Stimulated activated effector memory CD8-positive, alpha-beta T cell treated with anti-CD3 and anti-CD28 coated beads, Interleukin-12 subunit alpha, Interleukin-12 subunit beta, amount 100 ng/mL, for 72 hours (primary cell): Measurements from ENCODE around the gene PDZD2.
A peak's percentile ranks its signal among the peaks of the same experiment; 100 is the strongest.
"Not testable (repeated sequence)": the region's sequence is repeated elsewhere in the genome, so short reads cannot be mapped to it uniquely, and the experiment has no call there.

Experiments used
- ATAC-seq: fragments of 150-1000 bp; cut with Tn5 transposase; 2 replicates; pipeline ENCODE4 v1.10.0; 2021
- DNase-seq, 2 donors: peaks; one replicate each; pipeline ENCODE4 v3.0.0; 2021 to 2022; ENCODE audit warnings: low spot score in 2 of 2
- H3K27ac Mint-ChIP-seq: one replicate; pipeline ENCODE4 v1.8.0; 2022; ENCODE audit warnings: mild to moderate bottlenecking, mixed read lengths
- H3K36me3 Mint-ChIP-seq: one replicate; pipeline ENCODE4 v1.8.0; 2022; ENCODE audit warnings: mild to moderate bottlenecking, mixed read lengths
- H3K4me1 Mint-ChIP-seq: one replicate; pipeline ENCODE4 v1.8.0; 2022; ENCODE audit warnings: mixed read lengths
- H3K4me3 Mint-ChIP-seq: one replicate; pipeline ENCODE4 v1.8.0; 2022; ENCODE audit warnings: mild to moderate bottlenecking, mixed read lengths
- H3K9me3 Mint-ChIP-seq: one replicate; pipeline ENCODE4 v1.8.0; 2022; ENCODE audit warnings: mixed read lengths

The PDZD2 gene

GRCh38 chr5:31730139-31730538 lies 91.2 kb downstream of the PDZD2 start:
- Mint-ChIP-seq H3K9me3 (no peaks in the 10 kb centered on the region), H3K27ac (no peak overlapping the region), H3K4me1 (peaks cover 6% of the 10 kb centered on the region), H3K36me3 (no peaks in the 10 kb centered on the region), H3K4me3 (no peak overlapping the region)
- no peak for DNase-seq
- no peak for ATAC-seq

GRCh38 chr5:31731016-31731415 lies 92.1 kb downstream of the PDZD2 start:
- no peaks in the 10 kb centered on the region for H3K9me3 Mint-ChIP-seq
- ATAC-seq: peak; percentile 49
- no peak overlapping the region for H3K4me3 Mint-ChIP-seq
- H3K36me3 Mint-ChIP-seq: no peaks in the 10 kb centered on the region
- no peak for DNase-seq
- no peak overlapping the region for H3K27ac Mint-ChIP-seq
- peaks cover 6% of the 10 kb centered on the region for H3K4me1 Mint-ChIP-seq

DNA sequence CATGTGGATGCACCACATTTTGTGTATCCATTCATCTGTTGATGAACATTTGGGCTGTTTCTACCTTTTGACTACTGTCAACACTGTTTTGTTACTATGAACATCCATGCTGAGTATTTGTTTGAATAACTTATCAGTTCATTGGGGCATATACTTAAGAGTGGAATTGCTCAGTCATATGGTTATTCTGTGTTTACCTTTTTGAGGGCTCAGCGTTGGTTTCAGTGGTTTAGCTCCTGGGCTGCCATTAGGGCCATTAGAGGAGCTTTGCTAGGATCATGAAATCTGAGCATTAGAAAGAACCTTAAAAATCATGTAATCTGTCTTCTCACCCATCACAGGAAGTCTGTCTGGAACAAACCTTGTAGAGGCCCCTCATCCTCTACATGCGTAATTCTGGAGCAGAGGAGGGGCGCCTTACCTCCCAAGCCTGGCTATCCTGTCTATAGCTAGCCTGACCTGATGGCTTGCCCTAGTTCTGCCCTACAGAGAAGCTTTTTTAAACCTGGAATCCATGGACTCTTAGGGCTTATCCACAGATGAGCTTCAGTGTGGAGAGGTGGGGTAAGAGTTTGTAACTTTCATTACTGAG lies 92.9 kb downstream of the PDZD2 start:
- no peaks in the 10 kb centered on the region for H3K36me3 Mint-ChIP-seq
- H3K4me3 Mint-ChIP-seq: no peak overlapping the region
- DNase-seq (no peak), ATAC-seq (peak; percentile 49)
- H3K27ac Mint-ChIP-seq: no peak overlapping the region
- H3K9me3 Mint-ChIP-seq: no peaks in the 10 kb centered on the region
- H3K4me1 Mint-ChIP-seq: peaks cover 6% of the 10 kb centered on the region

GRCh38 chr5:31732821-31733220 lies 93.9 kb downstream of the PDZD2 start:
- not testable (repeated sequence) for H3K9me3 Mint-ChIP-seq, H3K27ac Mint-ChIP-seq, H3K4me1 Mint-ChIP-seq

DNA sequence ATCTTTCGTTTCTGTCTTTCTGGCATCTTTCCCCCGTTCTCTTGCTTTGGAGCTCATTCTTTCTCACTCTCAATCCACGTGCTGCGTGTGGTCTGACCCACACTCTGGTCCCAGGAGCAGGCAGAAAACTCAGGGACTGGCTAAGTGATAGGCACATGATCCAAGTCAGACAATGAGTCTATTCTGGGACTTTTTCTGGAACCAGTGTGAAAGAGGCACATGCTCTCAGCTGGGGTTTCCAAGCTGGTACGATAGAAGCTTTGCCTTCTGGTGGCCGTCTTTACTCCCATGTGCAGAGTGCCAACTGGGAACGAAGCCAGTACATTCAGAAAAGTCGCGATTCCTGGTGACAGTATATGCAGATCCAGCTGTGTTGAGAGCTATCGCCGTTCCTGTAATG lies 94.4 kb downstream of the PDZD2 start:
- Mint-ChIP-seq H3K9me3 (no peaks in the 10 kb centered on the region), H3K36me3 (no peaks in the 10 kb centered on the region), H3K27ac (no peak overlapping the region), H3K4me3 (no peak overlapping the region), H3K4me1 (peaks cover 6% of the 10 kb centered on the region)
- no peak for ATAC-seq
- DNase-seq: no peak

More at GRCh38 chr5:31732821-31733220, 93.9 kb downstream of the PDZD2 start:
- not testable (repeated sequence) for H3K4me3 Mint-ChIP-seq, H3K36me3 Mint-ChIP-seq, DNase-seq, ATAC-seq

GRCh38 chr5:31736127-31736526 lies 97.2 kb downstream of the PDZD2 start:
- no peak for DNase-seq

GRCh38 chr5:31738199-31738598 lies 99.3 kb downstream of the PDZD2 start:
- DNase-seq: no peak
- H3K36me3 Mint-ChIP-seq: no peaks in the 10 kb centered on the region
- no peak overlapping the region for H3K4me3 Mint-ChIP-seq
- no peak for ATAC-seq
- peaks cover 2% of the 10 kb centered on the region for H3K9me3 Mint-ChIP-seq
- H3K27ac Mint-ChIP-seq: no peak overlapping the region
- no peaks in the 10 kb centered on the region for H3K4me1 Mint-ChIP-seq

More at GRCh38 chr5:31736127-31736526, 97.2 kb downstream of the PDZD2 start:
- no peak for ATAC-seq
- Mint-ChIP-seq H3K36me3 (no peaks in the 10 kb centered on the region), H3K9me3 (peaks cover 2% of the 10 kb centered on the region), H3K27ac (no peak overlapping the region), H3K4me1 (peaks cover 6% of the 10 kb centered on the region), H3K4me3 (no peak overlapping the region)

DNA sequence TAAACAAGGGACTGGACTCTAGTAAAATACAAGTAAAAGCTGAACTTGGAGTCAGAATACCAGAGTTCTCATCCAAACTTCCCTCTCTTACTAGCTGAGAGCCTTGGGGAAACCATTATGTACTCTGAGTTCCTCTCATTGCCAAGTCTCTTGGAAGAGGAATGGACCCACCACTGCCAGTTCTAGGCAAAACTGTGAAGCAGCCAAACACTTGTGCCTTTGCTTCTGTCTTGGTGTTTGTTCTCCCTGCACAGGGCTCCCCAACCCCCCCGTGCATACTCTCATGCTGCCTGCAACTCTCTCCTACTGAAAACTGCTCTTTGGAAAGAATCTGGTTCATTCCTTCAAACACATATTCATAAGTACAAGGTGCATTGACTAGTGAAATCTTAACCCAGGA lies 102.6 kb downstream of the PDZD2 start:
- ATAC-seq (no peak), DNase-seq (no peak)
- H3K4me3 Mint-ChIP-seq: no peak overlapping the region
- H3K27ac Mint-ChIP-seq: no peak overlapping the region
- H3K36me3 Mint-ChIP-seq: no peaks in the 10 kb centered on the region
- H3K9me3 Mint-ChIP-seq: peaks cover 2% of the 10 kb centered on the region
- no peaks in the 10 kb centered on the region for H3K4me1 Mint-ChIP-seq

DNA sequence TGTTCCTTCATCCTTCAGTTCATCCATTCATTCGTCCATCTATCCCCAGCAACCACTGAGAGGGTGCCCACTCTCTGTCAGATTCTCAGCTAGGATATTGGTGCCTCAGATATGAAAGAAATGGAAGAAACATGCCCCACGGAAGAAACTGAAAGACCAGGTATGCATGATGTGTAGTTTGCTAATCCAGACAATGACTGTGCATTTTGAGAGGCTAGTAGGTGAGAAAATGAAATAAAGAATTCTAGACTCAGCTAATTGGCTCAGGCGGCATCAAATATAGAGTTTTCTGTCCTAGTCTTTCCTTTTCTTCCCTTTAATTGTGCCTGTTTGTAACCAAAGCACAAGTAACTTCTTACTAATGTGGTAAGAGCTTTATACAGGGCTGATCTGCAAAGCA lies 104.7 kb downstream of the PDZD2 start:
- DNase-seq (no peak), ATAC-seq (no peak)
- no peak overlapping the region for H3K27ac Mint-ChIP-seq
- no peaks in the 10 kb centered on the region for H3K4me1 Mint-ChIP-seq
- peaks cover 2% of the 10 kb centered on the region for H3K9me3 Mint-ChIP-seq
- H3K4me3 Mint-ChIP-seq: no peak overlapping the region
- no peaks in the 10 kb centered on the region for H3K36me3 Mint-ChIP-seq

DNA sequence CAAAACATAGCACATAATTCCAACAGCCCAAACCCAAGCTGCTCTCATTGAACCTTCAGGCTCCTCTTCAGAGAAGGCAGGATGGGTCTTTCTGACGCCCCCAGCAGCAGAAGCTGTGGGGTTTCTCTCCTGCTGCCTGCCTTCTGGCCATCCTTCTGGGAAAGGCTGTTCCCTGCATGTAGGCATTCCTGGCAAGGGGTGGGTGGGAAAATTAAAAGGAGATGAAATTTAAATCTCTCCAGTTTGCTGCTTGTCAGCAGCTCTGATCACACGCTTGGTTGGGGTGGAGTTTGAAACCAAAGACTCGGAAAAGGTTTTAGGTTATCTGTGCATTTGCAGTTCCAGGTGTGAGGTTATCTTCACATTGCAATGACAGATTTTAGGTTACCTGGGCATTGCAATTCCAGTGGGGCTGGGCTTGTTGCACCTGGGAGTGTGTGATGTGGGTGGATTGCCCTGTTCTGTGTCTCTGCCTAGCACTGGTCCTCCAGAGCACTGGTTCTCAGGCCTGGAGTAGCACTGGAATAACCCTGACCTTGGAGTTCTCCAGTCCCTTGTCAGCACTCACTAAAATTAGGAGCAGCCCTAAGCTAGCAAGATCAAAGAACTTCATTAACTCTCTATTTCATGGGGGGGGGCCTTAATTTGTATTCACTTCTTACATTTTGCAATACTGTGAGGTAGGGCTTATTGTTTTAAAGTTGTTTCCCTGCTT lies 109.7 kb downstream of the PDZD2 start:
- Mint-ChIP-seq H3K36me3 (no peaks in the 10 kb centered on the region), H3K4me3 (no peak overlapping the region)
- ATAC-seq: no peak

DNA sequence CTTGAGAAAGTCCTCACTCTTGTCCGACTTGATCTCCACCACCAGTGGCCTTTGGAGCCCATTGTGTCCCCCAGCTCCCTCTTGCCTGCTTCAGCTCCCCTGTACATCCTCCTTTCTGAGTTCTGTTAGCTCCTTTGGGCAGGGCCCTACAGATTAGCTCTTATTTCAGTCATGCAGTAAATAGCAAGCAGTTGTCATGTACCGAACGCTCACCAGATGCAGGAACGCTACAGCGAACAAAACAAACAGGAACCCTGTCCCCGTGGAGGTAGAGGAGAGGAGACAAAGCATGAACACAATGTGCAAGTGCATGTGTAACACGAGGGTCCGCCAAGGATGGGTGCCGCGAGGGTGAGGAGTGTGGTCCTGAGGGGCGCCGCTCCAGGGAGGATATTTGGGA lies 111.3 kb downstream of the PDZD2 start:
- no peak overlapping the region for H3K27ac Mint-ChIP-seq
- no peaks in the 10 kb centered on the region for H3K4me1 Mint-ChIP-seq
- H3K4me3 Mint-ChIP-seq: no peak overlapping the region
- H3K36me3 Mint-ChIP-seq: no peaks in the 10 kb centered on the region
- no peaks in the 10 kb centered on the region for H3K9me3 Mint-ChIP-seq
- no peak for DNase-seq
- ATAC-seq: peak; percentile 13

More for the DNA sequence above, 109.7 kb downstream of the PDZD2 start:
- H3K27ac Mint-ChIP-seq: no peak overlapping the region
- no peaks in the 10 kb centered on the region for H3K9me3 Mint-ChIP-seq
- H3K4me1 Mint-ChIP-seq: no peaks in the 10 kb centered on the region
- DNase-seq: no peak

GRCh38 chr5:31751610-31752009 lies 112.7 kb downstream of the PDZD2 start:
- no peaks in the 10 kb centered on the region for H3K9me3 Mint-ChIP-seq
- DNase-seq (no peak), ATAC-seq (no peak)
- H3K4me1 Mint-ChIP-seq: no peaks in the 10 kb centered on the region
- H3K36me3 Mint-ChIP-seq: no peaks in the 10 kb centered on the region
- H3K27ac Mint-ChIP-seq: no peak overlapping the region
- no peak overlapping the region for H3K4me3 Mint-ChIP-seq

DNA sequence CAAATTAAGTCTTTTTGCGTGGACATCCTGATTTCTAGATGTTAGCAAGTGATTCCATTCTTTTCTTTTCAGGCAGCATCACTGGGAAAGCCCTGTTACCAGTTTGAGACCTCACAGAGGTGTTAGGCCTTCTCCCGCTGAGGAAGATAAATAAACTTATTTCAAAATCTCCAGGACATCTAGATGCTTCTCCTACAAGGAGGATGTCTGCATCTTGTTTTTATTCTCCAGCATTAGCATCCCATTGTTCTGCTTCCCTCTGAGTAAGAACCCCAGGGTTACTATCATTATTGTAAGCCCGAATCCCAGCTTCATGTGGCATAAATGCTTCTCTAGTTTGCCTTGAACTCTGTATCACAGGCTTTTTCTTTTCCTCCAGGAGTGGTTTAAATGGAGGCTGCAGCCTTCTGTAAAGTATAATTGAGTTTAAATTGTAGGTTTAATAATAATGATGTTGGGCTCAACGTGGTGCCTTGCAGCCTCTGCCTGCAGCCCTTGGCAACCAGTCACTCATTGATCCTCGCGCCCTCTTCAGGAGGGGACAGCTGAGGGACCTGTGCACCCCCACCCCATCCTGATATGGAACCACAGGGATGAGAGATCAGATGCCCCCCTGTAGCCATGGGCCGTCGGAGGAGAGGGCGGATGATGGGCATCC lies 114.9 kb downstream of the PDZD2 start:
- no peaks in the 10 kb centered on the region for H3K4me1 Mint-ChIP-seq
- no peak overlapping the region for H3K27ac Mint-ChIP-seq
- H3K36me3 Mint-ChIP-seq: no peaks in the 10 kb centered on the region
- DNase-seq: no peak
- no peak overlapping the region for H3K4me3 Mint-ChIP-seq
- no peaks in the 10 kb centered on the region for H3K9me3 Mint-ChIP-seq
- no peak for ATAC-seq

DNA sequence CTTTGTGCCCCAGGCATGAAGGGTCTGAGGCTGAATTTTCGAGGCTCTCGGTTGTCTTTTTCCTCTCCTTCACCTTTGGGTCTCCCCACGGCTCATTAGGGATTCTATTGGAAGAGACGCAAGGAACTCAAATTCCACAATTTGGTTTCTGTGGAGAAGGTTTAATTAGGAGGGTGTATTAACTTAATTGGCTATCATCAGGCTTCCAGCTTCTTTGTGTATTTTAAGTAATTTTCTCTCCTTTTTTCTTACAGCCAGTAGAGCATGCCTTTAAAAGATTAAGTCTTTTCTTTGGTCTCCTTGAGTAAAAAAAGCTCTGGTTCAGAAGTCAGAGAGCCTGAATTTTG lies 115.4 kb downstream of the PDZD2 start:
- H3K27ac Mint-ChIP-seq: no peak overlapping the region
- no peaks in the 10 kb centered on the region for H3K4me1 Mint-ChIP-seq
- H3K4me3 Mint-ChIP-seq: no peak overlapping the region
- H3K36me3 Mint-ChIP-seq: no peaks in the 10 kb centered on the region
- no peaks in the 10 kb centered on the region for H3K9me3 Mint-ChIP-seq
- ATAC-seq (no peak), DNase-seq (no peak)

GRCh38 chr5:31754741-31755675 lies 116.1 kb downstream of the PDZD2 start:
- no peak overlapping the region for H3K27ac Mint-ChIP-seq
- H3K4me3 Mint-ChIP-seq: no peak overlapping the region
- no peaks in the 10 kb centered on the region for H3K36me3 Mint-ChIP-seq
- DNase-seq: no peak
- no peaks in the 10 kb centered on the region for H3K9me3 Mint-ChIP-seq
- no peak for ATAC-seq
- no peaks in the 10 kb centered on the region for H3K4me1 Mint-ChIP-seq
